H1 (cell line): Measurements from ENCODE around the gene SPRYD3. TPM values are rescaled to one million over a fixed set of nuclear protein-coding genes. Genes with fewer than 3 reads are reported as not detected.

Experiments
- BACH1 ChIP-seq: IDR thresholded peaks from 2 replicates; pipeline ENCODE4 v1.6.1; 2012; ENCODE audit warnings: low read length, improper control_type of control experiment
- E2F6 ChIP-seq: IDR thresholded peaks from 2 replicates; pipeline ENCODE4 v1.6.1; 2012; ENCODE audit warnings: inconsistent platforms
- EGR1 ChIP-seq: IDR thresholded peaks from 2 replicates; pipeline ENCODE4 v1.6.1; 2011; ENCODE audit warnings: low read depth, low read length, borderline replicate concordance
- HDAC2 ChIP-seq, 2 experiments: fragments of 300-600 bp in 1 of 2; sonication (generic) in 1 of 2; IDR thresholded peaks; 2 replicates each; pipeline ENCODE4 v1.6.1; 2011 to 2012; ENCODE audit warnings: low read depth in 2 of 2, low read length in 2 of 2, mild to moderate bottlenecking in 2 of 2, moderate library complexity in 2 of 2, borderline replicate concordance in 1 of 2, inconsistent platforms in 1 of 2
- KDM1A ChIP-seq: fragments of 200-600, 300-600 bp; sonication (generic); IDR thresholded peaks from 2 replicates; pipeline ENCODE4 v1.7.1; 2016; ENCODE audit warnings: mild to moderate bottlenecking, low read length, borderline replicate concordance
- KDM5A ChIP-seq: fragments of 200-600 bp; IDR thresholded peaks from 2 replicates; pipeline ENCODE4 v1.7.1; 2012; ENCODE audit warnings: mild to moderate bottlenecking, low read length, inconsistent platforms, mixed read lengths
- POLR2AphosphoS5 ChIP-seq: IDR thresholded peaks from 2 replicates; pipeline ENCODE4 v1.6.1; 2011; ENCODE audit warnings: low read depth, low read length
- polyA plus RNA-seq, 7 experiments: library from polyadenylated mRNA; depleted of rRNA in 3 of 7; stranded (reverse) in 5 of 7; unstranded in 2 of 7; fragments of >200 nt in 5 of 7; fragments of 200-250 nt in 2 of 7; gene quantifications; 1 replicate in 5 of 7; 2 replicates in 1 of 7; 4 replicates in 1 of 7; pipeline versions ENCODE4 v1.2.1 to v1.2.3, GENCODE V29; 2011 to 2013; ENCODE audit warnings: missing spikeins in 2 of 7, mixed read lengths in 2 of 7
- total RNA-seq: library from RNA; stranded (reverse); fragmentation: NEBNext Ultra II Directional; extraction: Animal tissue kit (Norgen Biotek cat#: 25700); gene quantifications from 2 replicates; pipeline ENCODE4 v1.2.1, GENCODE V29; 2021
- TF ChIP-seq, protein P1 (sequence below): IDR thresholded peaks from 2 replicates; pipeline ENCODE4 v1.6.1; 2012; ENCODE audit warnings: inconsistent platforms

SPRYD3 gene
- total and polyA plus RNA-seq, 2 of the 8 experiments (the other 6 are each of a cell fraction or from before 2014, with no cell fraction given) = 6.8 to 8.0 TPM

DNA sequence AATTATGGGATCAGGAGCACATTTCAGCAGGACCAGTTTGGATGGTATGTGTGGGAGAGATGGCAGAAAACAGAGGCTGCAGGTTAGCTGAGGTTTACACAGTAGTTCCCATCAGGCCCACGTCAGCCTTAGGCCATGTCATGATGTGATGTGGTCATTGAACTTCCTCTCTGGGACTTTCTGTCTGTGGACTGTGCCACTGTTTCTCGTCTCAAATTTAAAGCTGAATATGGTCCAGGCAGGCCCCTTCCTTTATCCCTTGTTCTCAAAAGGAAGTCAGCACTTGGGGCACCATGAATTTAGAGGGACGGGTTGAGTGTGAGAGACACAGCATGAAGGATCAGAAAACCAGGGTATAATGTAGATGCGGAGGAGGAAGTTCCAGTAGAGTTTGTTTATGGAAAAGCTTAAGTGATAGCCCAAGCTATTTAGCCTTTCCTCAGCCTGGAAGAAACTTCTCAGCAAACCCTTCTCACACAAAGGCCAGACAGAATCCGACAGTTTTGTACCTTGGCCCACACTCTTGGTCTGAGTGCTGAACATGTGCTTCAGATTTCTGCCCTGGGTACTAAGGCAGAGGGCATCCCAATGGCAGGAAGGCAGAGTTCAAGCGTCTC is 14.7 kb upstream of the SPRYD3 start (continued):
- no peak for TF ChIP-seq BACH1
- TF ChIP-seq HDAC2 (IDR thresholded peaks at IDR 0.05; ENCODE audit: borderline replicate concordance in 1 of 2, low read depth in 2 of 2, low read length in 2 of 2) = no peak
- TF ChIP-seq POLR2AphosphoS5 = no peak
- TF ChIP-seq, protein P1, sequence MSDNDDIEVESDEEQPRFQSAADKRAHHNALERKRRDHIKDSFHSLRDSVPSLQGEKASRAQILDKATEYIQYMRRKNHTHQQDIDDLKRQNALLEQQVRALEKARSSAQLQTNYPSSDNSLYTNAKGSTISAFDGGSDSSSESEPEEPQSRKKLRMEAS = no peak
- no peak for TF ChIP-seq KDM1A
- no peak for TF ChIP-seq E2F6
- TF ChIP-seq EGR1 = no peak
- no peak for TF ChIP-seq KDM5A
- TF ChIP-seq, all 59 proteins: peak for 0
